Measurements from ENCODE around the gene RNFT1.
"Not testable (repeated sequence)": the region's sequence is repeated elsewhere in the genome, so short reads cannot be mapped to it uniquely, and the experiment has no call there.

GRCh38 chr17:59971771-59972170 lies 7.2 kb upstream of the RNFT1 start:
- TF ChIP-seq POLR2AphosphoS5 (IDR thresholded peaks at IDR 0.05; ENCODE audit: insufficient read depth, low read depth, low read length); POLR2A (IDR thresholded peaks at IDR 0.05; ENCODE audit: low read depth, low read length); CTCF (IDR thresholded peaks at IDR 0.05; ENCODE audit: extremely low read depth in 1 of 2, insufficient read depth in 1 of 2, low read depth in 1 of 2, low read length in 2 of 2); JUN (IDR thresholded peaks at IDR 0.05; ENCODE audit: borderline replicate concordance, insufficient read depth, insufficient read length, low read depth); MAX (IDR thresholded peaks at IDR 0.05; ENCODE audit: insufficient read depth, insufficient read length): not testable (repeated sequence)
